Mesendoderm (in vitro differentiated cells): ENCODE results near the gene USH2A.

ENCODE experiments used
- DNase-seq: peaks from one replicate; pipeline ENCODE4 v3.0.0; 2013
- H2AK5ac ChIP-seq: 2 replicates; pipeline ENCODE4 v1.6.1; 2013; ENCODE audit warnings: low read length, inconsistent platforms
- H2BK120ac ChIP-seq: 2 replicates; pipeline ENCODE4 v1.6.1; 2013; ENCODE audit warnings: low read depth, mild to moderate bottlenecking, low read length, moderate library complexity, mixed read lengths
- H2BK15ac ChIP-seq: replicated peaks from 2 replicates; pipeline ENCODE4 v1.6.1; 2013; ENCODE audit warnings: low read depth, mild to moderate bottlenecking, moderate library complexity
- H2BK5ac ChIP-seq: 2 replicates; pipeline ENCODE4 v1.6.1; 2013; ENCODE audit warnings: low read length, inconsistent platforms
- H3K18ac ChIP-seq: 2 replicates; pipeline ENCODE4 v1.6.1; 2013; ENCODE audit warnings: mild to moderate bottlenecking, low read length, mixed read lengths
- H3K23ac ChIP-seq: one replicate; pipeline ENCODE4 v1.6.1; 2013; ENCODE audit warnings: low read length
- H3K27ac ChIP-seq: 2 replicates; pipeline ENCODE4 v1.5.1; 2013; ENCODE audit warnings: low read depth, mild to moderate bottlenecking, inconsistent platforms, low read length, moderate library complexity
- H3K27me3 ChIP-seq: 2 replicates; pipeline ENCODE4 v1.6.1; 2013; ENCODE audit warnings: low read length, control low read depth, mild to moderate bottlenecking, inconsistent platforms; ENCODE audit not compliant: insufficient read depth, poor library complexity
- H3K36me3 ChIP-seq: 2 replicates; pipeline ENCODE4 v1.6.1; 2013; ENCODE audit warnings: low read length, inconsistent platforms; ENCODE audit not compliant: control insufficient read depth, insufficient read depth
- H3K4ac ChIP-seq: one replicate; pipeline ENCODE4 v1.6.1; 2013; ENCODE audit warnings: low read depth, mild to moderate bottlenecking, low read length, moderate library complexity
- H3K4me1 ChIP-seq: 2 replicates; pipeline ENCODE4 v1.6.1; 2013; ENCODE audit warnings: low read depth, low read length, inconsistent platforms; ENCODE audit not compliant: control insufficient read depth
- H3K4me2 ChIP-seq: 2 replicates; pipeline ENCODE4 v1.6.1; 2013; ENCODE audit warnings: low read length
- H3K4me3 ChIP-seq: 2 replicates; pipeline ENCODE4 v1.5.1; 2013; ENCODE audit warnings: mild to moderate bottlenecking, low read length
- H3K56ac ChIP-seq: one replicate; pipeline ENCODE4 v1.6.1; 2013; ENCODE audit warnings: low read length
- H3K79me1 ChIP-seq: 2 replicates; pipeline ENCODE4 v1.6.1; 2013; ENCODE audit warnings: low read length, inconsistent platforms
- H3K79me2 ChIP-seq: 2 replicates; pipeline ENCODE4 v1.6.1; 2013; ENCODE audit warnings: mild to moderate bottlenecking, low read length; ENCODE audit not compliant: control insufficient read depth, insufficient read depth
- H3K9ac ChIP-seq: 2 replicates; pipeline ENCODE4 v1.6.1; 2013; ENCODE audit warnings: low read length, inconsistent platforms
- H4K5ac ChIP-seq: one replicate; pipeline ENCODE4 v1.6.1; 2013; ENCODE audit warnings: low read length
- H4K8ac ChIP-seq: one replicate; pipeline ENCODE4 v1.6.1; 2013; ENCODE audit warnings: low read depth, mild to moderate bottlenecking, control low read depth, low read length, moderate library complexity
- WGBS: extraction: QIAGEN DNeasy Blood & Tissue Kit; methylation state at CpG from one replicate; pipeline ENCODE4 v1.1.7; 2013; ENCODE audit warnings: low lambda C conversion rate, missing lambda C conversion rate; ENCODE audit not compliant: insufficient coverage; ENCODE audit errors: extremely low coverage; 5-methylcytosine and 5-hydroxymethylcytosine counted together

The USH2A gene

GRCh38 chr1:216388558-216388957 is 34.7 kb downstream of the USH2A start:
- Histone ChIP-seq H2BK120ac (no peak overlapping the region), H2BK15ac (no peak overlapping the region), H3K79me2 (no peaks in the 10 kb centered on the region), H2BK5ac (no peak overlapping the region), H3K4me3 (no peak overlapping the region), H3K27ac (no peak overlapping the region), H2AK5ac (no peak overlapping the region), H4K5ac (no peak overlapping the region), H3K9ac (no peak overlapping the region), H3K18ac (no peak overlapping the region), H3K36me3 (no peaks in the 10 kb centered on the region), H3K4me1 (no peaks in the 10 kb centered on the region), H3K23ac (no peak overlapping the region), H3K56ac (no peak overlapping the region), H4K8ac (no peak overlapping the region), H3K27me3 (no peaks in the 10 kb centered on the region), H3K4ac (no peak overlapping the region), H3K79me1 (no peaks in the 10 kb centered on the region), H3K4me2 (no peak overlapping the region)
- DNase-seq: peak; percentile 74
- no CpG with 5 or more reads among the region's 2 CpGs for WGBS

DNA sequence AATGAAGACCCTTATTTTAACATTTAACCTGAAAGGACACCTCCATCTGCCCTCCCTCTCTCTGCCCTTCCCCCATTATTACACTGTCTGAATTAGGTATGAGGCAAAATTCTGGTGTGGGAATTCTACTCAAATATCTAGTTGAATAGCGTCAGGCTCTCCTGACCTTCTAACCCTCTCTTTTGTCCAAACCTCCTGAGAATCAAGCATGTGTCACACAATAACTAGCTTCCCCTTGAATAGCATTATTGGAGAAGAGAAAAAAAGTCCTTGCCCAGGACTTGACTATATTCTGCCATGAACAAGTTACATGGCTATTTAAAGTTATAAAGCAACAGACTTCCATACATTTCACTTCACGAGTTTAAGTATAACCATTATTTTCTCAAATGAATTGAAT is 35.5 kb downstream of the USH2A start:
- H3K9ac ChIP-seq: no peak overlapping the region
- no CpG with 5 or more reads among the region's 2 CpGs for WGBS
- no peak overlapping the region for H3K23ac ChIP-seq
- H3K79me2 ChIP-seq: no peaks in the 10 kb centered on the region
- no peak overlapping the region for H3K4ac ChIP-seq
- H3K36me3 ChIP-seq: no peaks in the 10 kb centered on the region
- H2BK15ac ChIP-seq: no peak overlapping the region
- no peaks in the 10 kb centered on the region for H3K27me3 ChIP-seq
- H3K79me1 ChIP-seq: no peaks in the 10 kb centered on the region
- no peak overlapping the region for H2BK120ac ChIP-seq
- H3K4me3 ChIP-seq: no peak overlapping the region
- no peak overlapping the region for H3K56ac ChIP-seq
- no peak overlapping the region for H3K27ac ChIP-seq
- no peak overlapping the region for H4K5ac ChIP-seq
- no peak overlapping the region for H4K8ac ChIP-seq
- no peak overlapping the region for H3K18ac ChIP-seq
- DNase-seq: no peak
- H2AK5ac ChIP-seq: no peak overlapping the region
- H3K4me1 ChIP-seq: no peaks in the 10 kb centered on the region
- no peak overlapping the region for H2BK5ac ChIP-seq
- H3K4me2 ChIP-seq: no peak overlapping the region

- Histone ChIP-seq H2BK5ac (no peak overlapping the region), H3K4ac (no peak overlapping the region), H3K79me1 (no peaks in the 10 kb centered on the region), H4K8ac (no peak overlapping the region), H3K79me2 (no peaks in the 10 kb centered on the region), H3K4me1 (no peaks in the 10 kb centered on the region), H2AK5ac (no peak overlapping the region), H2BK120ac (no peak overlapping the region), H3K4me3 (no peak overlapping the region), H3K56ac (no peak overlapping the region), H3K9ac (no peak overlapping the region), H3K36me3 (no peaks in the 10 kb centered on the region), H2BK15ac (no peak overlapping the region), H3K23ac (no peak overlapping the region), H3K4me2 (no peak overlapping the region), H3K27ac (no peak overlapping the region), H4K5ac (no peak overlapping the region), H3K27me3 (no peaks in the 10 kb centered on the region), H3K18ac (no peak overlapping the region)
- WGBS: no CpG with 5 or more reads among the region's 1 CpG
- DNase-seq: no peak
Observed at GRCh38 chr1:216379441-216379840, 43.8 kb downstream of the USH2A start.

GRCh38 chr1:216368249-216368648 is 55.0 kb downstream of the USH2A start:
- H3K18ac ChIP-seq: no peak overlapping the region
- no peak overlapping the region for H3K9ac ChIP-seq
- H3K4me1 ChIP-seq: no peaks in the 10 kb centered on the region
- no peaks in the 10 kb centered on the region for H3K36me3 ChIP-seq
- no peaks in the 10 kb centered on the region for H3K79me2 ChIP-seq
- H4K5ac ChIP-seq: no peak overlapping the region
- no peak overlapping the region for H3K4me2 ChIP-seq
- H3K23ac ChIP-seq: no peak overlapping the region
- no peak overlapping the region for H2AK5ac ChIP-seq
- DNase-seq: no peak
- no peak overlapping the region for H4K8ac ChIP-seq
- no peaks in the 10 kb centered on the region for H3K79me1 ChIP-seq
- WGBS: no CpG with 5 or more reads among the region's 2 CpGs
- no peak overlapping the region for H2BK120ac ChIP-seq
- no peaks in the 10 kb centered on the region for H3K27me3 ChIP-seq
- no peak overlapping the region for H2BK5ac ChIP-seq
- no peak overlapping the region for H3K4me3 ChIP-seq
- H3K56ac ChIP-seq: no peak overlapping the region
- H2BK15ac ChIP-seq: no peak overlapping the region
- no peak overlapping the region for H3K27ac ChIP-seq
- no peak overlapping the region for H3K4ac ChIP-seq

DNA sequence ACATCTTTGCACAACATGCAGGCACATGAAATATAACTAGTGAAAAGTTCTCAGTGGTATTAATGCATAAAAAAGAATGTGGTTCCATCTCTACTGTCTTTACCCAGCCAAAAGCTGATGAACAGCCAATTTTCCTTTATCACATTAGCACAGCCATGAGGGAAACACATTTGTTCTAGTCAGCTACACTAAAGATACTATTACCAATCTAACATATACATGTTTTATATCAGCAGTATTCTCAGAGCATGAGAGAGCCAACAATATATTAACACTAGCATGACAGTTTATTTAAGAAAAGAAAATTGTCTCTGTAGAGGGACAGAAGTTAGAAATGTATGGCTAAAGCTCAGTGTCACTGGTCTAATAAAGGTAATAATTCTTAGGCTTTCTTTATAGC is 56.3 kb downstream of the USH2A start:
- no peak overlapping the region for H2BK5ac ChIP-seq
- DNase-seq: no peak
- no peaks in the 10 kb centered on the region for H3K36me3 ChIP-seq
- H3K79me1 ChIP-seq: no peaks in the 10 kb centered on the region
- H3K79me2 ChIP-seq: no peaks in the 10 kb centered on the region
- H3K27ac ChIP-seq: no peak overlapping the region
- no peak overlapping the region for H3K4ac ChIP-seq
- H3K4me3 ChIP-seq: no peak overlapping the region
- H3K4me2 ChIP-seq: no peak overlapping the region
- no peak overlapping the region for H3K18ac ChIP-seq
- H2AK5ac ChIP-seq: no peak overlapping the region
- no peak overlapping the region for H2BK15ac ChIP-seq
- H3K4me1 ChIP-seq: no peaks in the 10 kb centered on the region
- no peak overlapping the region for H3K9ac ChIP-seq
- no peak overlapping the region for H4K5ac ChIP-seq
- no peak overlapping the region for H3K56ac ChIP-seq
- H4K8ac ChIP-seq: no peak overlapping the region
- no peak overlapping the region for H3K23ac ChIP-seq
- no peaks in the 10 kb centered on the region for H3K27me3 ChIP-seq
- H2BK120ac ChIP-seq: no peak overlapping the region

- Histone ChIP-seq H3K79me2 (no peaks in the 10 kb centered on the region), H3K4me2 (no peak overlapping the region), H3K18ac (no peak overlapping the region), H3K27me3 (no peaks in the 10 kb centered on the region), H3K4me1 (no peaks in the 10 kb centered on the region), H2BK5ac (no peak overlapping the region), H3K79me1 (no peaks in the 10 kb centered on the region), H4K8ac (no peak overlapping the region), H3K23ac (no peak overlapping the region), H3K4ac (no peak overlapping the region), H3K27ac (no peak overlapping the region), H3K56ac (no peak overlapping the region), H2BK15ac (no peak overlapping the region), H3K36me3 (no peaks in the 10 kb centered on the region), H2AK5ac (no peak overlapping the region), H3K4me3 (no peak overlapping the region), H4K5ac (no peak overlapping the region), H3K9ac (no peak overlapping the region), H2BK120ac (no peak overlapping the region)
- no CpG with 5 or more reads among the region's 2 CpGs for WGBS
- DNase-seq: no peak
Observed at GRCh38 chr1:216356945-216357344, 66.3 kb downstream of the USH2A start.
